H4 (cell line): ENCODE measurements around the gene OCIAD1. TPM values are rescaled to one million over a fixed set of nuclear protein-coding genes. Genes with fewer than 3 reads are reported as not detected.
"Not testable (repeated sequence)": the region's sequence is repeated elsewhere in the genome, so short reads cannot be mapped to it uniquely, and the experiment has no call there.

Source experiments
- DNase-seq: peaks from one replicate; pipeline ENCODE4 v3.0.0-alpha.2; 2015; ENCODE audit warnings: low spot score
- total RNA-seq: library from RNA; depleted of rRNA; stranded (reverse); fragments of >200 nt; shearing (Covaris generic); gene quantifications from 2 replicates; pipeline ENCODE4 v1.2.3, GENCODE V29; 2014; rRNA removed

Gene OCIAD1
- 212 and 281 TPM in 2 replicates for total RNA-seq

GRCh38 chr4:48830706-48831531, at the start of gene OCIAD1:
TSS of gene OCIAD1 (plus strand) at chr4:48831088. CDS start at chr4:48832625, 1,537 bp downstream.
- DNase-seq: peak; percentile 100

- no peak for DNase-seq
These were observed 48.9 kb upstream of the OCIAD1 start for GRCh38 chr4:48781968-48782367.

GRCh38 chr4:48785302-48785701, 45.6 kb upstream of the OCIAD1 start:
- no peak for DNase-seq

- no peak for DNase-seq
These were observed 44.3 kb upstream of the OCIAD1 start for GRCh38 chr4:48786549-48786948.

- DNase-seq: no peak
These were observed 43.8 kb upstream of the OCIAD1 start for GRCh38 chr4:48787056-48787455.

- no peak for DNase-seq
These were observed 40.3 kb upstream of the OCIAD1 start for GRCh38 chr4:48790561-48790960.

- no peak for DNase-seq
These were observed 39.6 kb upstream of the OCIAD1 start for GRCh38 chr4:48791313-48791712.

GRCh38 chr4:48792348-48793006, 38.4 kb upstream of the OCIAD1 start:
- no peak for DNase-seq

- no peak for DNase-seq
These were observed 35.8 kb upstream of the OCIAD1 start for GRCh38 chr4:48795108-48795507.

- DNase-seq: no peak
These were observed 34.5 kb upstream of the OCIAD1 start for GRCh38 chr4:48796191-48796926.

- no peak for DNase-seq
These were observed 33.8 kb upstream of the OCIAD1 start for GRCh38 chr4:48796927-48797679.

- no peak for DNase-seq
These were observed 32.8 kb upstream of the OCIAD1 start for GRCh38 chr4:48798117-48798516.

- DNase-seq: no peak
These were observed 31.7 kb upstream of the OCIAD1 start for GRCh38 chr4:48799157-48799556.

- DNase-seq: not testable (repeated sequence)
These were observed 30.7 kb upstream of the OCIAD1 start for GRCh38 chr4:48800155-48800554.

- no peak for DNase-seq
These were observed 29.7 kb upstream of the OCIAD1 start for GRCh38 chr4:48801016-48801715.

- no peak for DNase-seq
These were observed 26.1 kb upstream of the OCIAD1 start for GRCh38 chr4:48804584-48805301.

GRCh38 chr4:48812866-48813265, 18.0 kb upstream of the OCIAD1 start:
- no peak for DNase-seq

- no peak for DNase-seq
These were observed 16.9 kb upstream of the OCIAD1 start for GRCh38 chr4:48813964-48814363.

GRCh38 chr4:48815483-48815882, 15.4 kb upstream of the OCIAD1 start:
- no peak for DNase-seq

- DNase-seq: not testable (repeated sequence)
These were observed 14.6 kb upstream of the OCIAD1 start for GRCh38 chr4:48816297-48816696.
